Kidney tubule cell (primary cell): ENCODE measurements around the gene GRHL3.
A peak's percentile ranks its signal among the peaks of the same experiment; 100 is the strongest.

Experiments
- DNase-seq: peaks from one replicate; pipeline ENCODE4 v3.0.0-alpha.2; 2018; ENCODE audit warnings: low spot score

The GRHL3 gene

DNA sequence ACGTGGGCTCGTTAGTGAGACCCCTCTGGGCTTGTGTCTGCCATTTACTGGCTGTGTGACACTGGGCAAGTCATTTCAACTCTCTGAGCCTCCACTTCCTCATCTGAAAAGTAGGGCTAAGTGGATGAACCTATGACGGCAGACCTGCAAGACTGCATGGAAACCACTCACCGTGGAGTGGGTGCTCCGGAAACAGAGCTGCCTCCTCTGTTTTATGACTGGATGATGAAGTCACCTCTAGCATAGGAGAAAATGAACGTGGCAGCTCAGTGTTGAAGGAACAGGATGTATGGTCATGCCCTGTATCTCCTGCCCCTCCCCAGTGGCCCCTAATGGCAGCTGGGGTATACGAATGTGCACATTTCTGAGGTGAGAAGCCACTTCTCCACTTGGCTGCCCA lies 53.9 kb downstream of the GRHL3 start:
- peak; percentile 63 for DNase-seq

DNA sequence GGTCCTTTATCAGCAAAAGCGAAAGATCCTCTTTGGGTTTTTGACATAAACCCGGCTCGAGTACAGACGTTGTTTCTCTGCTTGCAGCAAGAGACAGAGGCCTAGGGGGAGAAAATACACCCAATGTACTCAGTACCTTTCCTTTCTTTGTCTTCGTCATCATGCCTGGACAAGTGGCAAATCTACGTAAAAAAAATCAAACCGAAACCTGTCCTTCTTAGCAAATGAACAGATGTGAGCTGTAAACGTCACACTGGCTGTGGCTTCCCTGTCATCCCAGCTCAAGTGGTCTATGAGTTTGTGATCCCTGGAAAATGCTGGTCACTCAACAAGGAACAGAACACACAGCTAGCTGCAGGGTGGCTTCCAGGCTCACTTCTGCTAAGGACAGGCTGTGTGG lies 54.6 kb downstream of the GRHL3 start:
- no peak for DNase-seq

DNA sequence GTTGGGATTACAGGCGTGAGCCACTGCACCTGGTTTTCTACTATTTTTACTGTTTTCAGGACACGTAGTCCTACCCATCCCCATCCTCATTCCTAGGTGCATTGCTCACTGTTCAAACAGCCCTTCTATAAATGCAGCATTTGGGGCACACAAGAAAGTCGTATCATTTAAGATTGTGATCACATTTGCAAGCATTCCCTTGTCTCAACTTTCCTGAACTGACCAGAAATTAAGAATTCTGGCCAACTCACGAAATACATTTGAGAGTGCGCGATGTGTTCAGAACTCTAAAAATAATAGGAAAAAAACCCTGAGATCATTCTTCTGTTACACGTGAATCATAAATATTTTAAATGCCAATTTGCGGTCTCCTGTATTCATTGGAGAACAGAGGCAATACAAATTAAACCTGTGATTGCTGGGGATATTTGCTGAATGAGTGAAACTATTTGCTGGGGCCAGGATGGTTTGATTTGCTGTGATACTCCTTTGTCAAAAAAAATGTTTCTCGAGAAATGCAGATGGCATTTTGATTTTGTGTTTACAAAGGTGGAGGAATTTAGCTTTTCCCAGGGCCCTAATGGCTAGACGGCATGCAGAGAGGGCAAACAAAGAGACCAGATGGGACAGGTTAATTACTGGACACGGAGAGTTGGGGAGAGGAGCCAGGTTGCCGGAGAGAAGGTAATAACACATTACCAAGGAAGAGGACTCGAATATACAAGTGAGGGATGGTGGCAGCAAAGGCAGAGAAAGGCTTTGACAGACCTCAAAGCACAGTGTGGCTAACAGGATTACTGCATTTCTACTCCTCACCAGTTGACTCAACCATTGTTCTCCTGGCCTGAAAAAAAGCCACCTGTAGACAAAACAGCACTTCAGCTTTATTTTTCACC lies 56.0 kb downstream of the GRHL3 start:
- peak; percentile 35 for DNase-seq

DNA sequence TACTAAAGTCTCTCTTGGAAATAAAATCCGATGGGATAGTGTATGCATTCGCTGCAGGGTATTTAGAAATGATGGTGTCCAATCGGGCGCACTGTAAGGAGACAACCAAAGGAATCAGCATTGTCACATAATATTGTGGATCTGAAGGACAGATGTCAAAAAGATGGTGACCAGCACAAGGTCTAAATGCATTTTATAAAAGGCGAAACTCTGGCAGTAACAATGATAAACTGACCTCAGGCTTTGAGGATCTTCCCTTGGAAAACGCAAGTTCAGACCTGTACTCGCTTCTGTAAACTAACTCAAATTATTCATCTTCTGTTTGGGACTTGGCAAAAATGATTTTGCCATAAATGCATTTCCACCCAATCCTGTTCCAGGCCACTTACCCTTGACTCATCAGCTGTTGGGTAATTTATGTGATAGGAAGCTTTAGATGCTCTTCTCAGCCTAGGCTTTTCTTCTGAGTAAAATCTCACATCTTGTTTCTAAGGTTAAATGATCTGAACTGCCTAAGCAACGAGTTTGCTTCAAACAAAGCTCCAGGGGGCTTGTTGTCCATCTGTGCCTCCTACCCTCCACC lies 60.7 kb downstream of the GRHL3 start:
- DNase-seq = peak; percentile 28

DNA sequence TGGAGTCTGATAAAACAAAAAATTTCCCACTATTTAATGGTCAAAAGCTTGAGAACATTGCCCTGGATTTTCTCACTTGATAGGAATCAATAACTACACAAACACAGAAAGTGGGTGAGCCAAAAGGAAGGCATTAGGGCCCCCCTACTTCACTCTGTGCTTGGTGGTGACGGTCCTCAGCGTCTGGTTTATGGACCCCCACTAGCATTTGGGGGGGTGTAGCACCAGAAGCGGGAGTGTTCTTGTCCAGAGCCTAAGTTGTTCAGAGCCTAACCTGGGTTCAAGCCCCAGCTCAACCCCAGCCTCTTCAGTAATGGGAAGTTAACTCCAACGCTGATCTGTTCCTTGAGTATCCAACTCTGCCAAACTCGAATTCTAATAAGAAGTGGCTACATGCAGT lies 61.4 kb downstream of the GRHL3 start:
- DNase-seq = no peak

DNA sequence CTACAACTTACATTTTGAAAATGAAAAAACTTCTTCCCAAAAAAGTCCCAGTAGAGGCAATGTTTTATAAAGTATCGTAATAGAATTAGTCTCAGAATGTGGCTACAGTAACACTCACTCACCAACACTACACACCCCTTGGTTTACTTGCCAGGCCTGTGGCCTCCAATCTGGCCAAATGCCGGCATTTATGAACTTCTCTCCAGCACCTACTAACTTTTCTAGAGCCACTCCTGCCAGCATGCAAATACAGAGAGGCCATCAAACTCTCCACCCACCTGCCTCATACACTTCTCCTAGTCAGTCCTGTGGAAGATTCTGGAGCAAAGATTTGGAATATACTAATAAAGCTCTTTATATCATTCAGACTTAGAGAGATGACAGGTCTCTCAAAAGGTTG lies 62.1 kb downstream of the GRHL3 start:
- no peak for DNase-seq

DNA sequence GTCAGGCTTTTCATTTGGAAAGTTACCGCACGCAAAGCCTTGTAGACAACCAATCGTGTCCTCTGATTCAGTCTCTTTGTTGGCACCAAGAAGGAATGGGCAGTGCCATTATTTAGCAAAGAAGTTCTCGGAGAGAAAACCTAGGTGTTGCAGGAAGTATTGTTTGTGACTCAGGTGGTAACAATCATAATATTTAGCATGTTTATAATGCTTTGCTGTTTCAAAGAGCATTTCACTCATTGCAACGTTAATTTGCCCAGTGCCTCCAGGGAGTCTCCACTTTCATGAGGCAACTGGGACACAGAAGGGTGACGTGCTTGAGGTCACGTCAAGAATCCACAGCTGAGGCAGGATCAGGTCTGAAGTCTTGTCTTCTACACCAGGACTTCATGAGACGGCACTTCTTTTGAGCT lies 63.0 kb downstream of the GRHL3 start:
- DNase-seq = no peak

DNA sequence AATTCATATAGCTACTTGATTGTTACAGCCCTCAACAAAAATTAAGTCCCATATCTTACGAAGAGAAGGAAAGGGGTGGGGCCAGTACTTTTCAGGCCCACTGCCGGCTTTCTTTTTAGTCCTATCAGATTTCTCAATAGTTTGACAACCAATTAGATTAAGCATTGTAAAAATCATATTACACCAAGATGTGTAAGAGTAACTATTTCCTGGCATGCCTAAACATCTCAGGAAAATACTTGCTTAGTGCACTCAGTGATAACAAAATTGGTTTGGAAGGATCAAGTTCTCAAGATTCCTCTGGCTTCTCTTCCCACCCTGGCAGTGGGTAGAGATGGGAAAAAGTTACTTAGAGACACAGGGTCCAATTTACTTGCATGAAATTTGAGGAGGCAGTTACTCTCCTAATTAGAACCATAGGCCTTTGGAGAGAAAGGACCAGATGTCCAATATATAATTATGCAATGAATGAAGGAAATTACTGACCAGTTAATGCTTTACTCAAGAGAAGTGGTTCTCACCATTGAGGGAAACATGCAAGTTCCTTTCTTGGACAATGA lies 64.3 kb downstream of the GRHL3 start:
- DNase-seq = no peak

DNA sequence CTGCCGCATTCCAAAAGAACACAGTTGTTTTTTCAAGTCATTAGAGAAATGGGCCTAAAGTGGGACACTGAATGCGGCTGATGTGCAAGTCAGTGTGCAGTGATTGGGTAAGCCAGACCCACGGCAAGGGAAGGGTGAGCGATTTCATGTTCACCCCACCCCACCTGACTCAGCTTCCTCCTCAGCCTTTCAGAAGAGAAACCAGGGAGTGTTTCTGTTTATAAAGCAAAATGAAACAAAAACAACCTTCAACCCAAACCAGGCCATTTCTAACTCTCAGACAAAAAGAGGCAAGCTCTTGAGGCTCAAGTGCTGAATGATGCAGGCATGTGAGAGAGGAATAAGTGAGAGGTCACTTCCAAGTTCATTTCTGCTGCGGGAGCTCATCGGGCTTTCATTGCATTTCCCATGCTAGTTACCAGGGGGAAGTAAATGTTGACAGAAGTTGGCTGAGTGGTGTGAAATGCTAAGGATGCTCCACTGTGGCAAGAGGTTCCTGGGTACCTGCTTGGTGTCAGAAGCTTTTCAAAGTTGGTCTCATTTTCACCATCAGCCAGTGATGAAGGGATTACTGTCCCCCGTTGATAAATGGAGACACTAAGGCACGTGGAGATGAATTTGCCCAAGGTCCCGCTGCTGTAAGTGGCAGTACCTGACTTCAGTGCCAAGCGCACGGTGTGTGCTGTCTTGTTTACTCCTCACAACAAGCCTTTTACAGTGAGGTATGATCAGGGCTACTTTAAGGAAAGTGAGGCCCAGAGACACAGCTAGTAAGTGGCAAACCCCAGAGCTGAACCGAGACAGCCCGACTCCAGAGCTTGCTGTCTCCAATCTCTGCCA lies 65.3 kb downstream of the GRHL3 start:
- DNase-seq = peak; percentile 76

DNA sequence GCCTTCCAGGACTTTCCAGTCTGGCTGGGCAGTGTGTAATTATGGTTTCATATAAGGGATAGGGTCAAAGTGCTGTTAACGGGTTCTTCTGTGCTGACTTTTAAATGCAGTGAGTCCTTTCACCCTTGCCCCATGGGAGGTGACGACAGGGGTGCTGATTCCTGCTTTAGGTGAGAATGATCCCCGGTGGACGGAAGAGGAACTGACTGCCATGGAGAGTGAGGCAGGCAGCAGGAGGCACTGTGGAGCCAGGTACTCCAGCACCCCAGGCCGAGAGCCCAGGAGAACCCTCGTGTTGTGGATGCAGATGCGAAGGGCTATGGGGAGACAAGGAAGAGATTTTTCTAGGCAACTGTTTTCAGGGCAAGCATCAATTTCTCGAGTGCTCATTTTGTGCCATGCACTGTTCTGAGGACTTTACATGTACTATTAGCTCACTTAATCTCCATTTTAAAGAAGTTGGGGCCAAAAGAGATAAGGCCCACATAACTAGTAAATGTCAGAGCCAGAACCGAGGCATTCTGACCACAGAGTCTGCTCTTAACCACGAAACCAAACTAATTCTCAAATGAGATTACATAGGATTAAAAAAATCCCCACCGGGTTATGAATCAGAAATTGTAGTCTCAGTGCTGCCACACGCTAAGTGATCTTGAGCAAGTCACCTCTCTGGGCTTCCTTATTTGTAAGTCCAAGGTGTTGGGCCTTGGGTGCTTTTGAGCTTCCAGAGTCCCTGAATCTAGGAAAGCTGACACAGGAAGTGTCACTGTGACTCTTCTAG lies 66.2 kb downstream of the GRHL3 start:
- peak; percentile 49 for DNase-seq

DNA sequence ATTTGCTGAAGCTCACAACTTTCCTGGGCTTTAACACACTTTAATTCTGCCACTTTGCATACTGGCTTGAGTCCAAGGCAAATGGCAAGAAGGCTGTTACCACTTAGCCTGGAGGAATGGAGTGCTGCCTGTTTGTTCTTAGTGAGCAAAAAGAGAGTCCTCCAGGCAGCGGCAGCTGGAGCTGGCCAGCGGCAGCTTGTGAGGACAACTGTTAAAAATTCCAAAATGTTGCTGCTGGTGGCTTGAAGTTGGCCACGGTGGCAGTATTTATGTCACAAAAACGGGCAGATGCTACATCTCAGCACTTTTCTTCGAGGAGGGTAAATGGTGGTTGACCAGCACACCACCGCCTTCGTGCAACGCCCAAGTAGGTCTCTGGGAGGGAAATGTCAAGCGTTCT lies 67.1 kb downstream of the GRHL3 start:
- no peak for DNase-seq

DNA sequence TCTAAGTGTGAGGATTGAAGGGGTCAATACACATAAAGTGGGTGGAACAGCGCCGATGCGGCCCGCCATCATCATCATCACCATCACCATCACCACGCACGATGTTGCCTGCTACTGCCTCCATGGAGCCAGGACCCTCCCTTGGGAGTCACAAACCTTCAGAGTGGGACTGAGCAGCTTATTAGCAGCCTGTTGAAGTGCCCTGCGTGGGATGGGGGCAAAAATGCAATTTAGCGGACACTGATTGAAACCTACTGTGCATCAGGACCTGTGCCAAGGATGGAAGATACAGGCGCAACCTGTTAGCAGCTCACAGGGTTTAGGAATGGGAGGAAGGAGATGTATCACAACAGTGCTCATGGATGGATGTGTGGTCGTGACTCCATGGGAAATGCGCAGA lies 67.8 kb downstream of the GRHL3 start:
- DNase-seq = no peak

DNA sequence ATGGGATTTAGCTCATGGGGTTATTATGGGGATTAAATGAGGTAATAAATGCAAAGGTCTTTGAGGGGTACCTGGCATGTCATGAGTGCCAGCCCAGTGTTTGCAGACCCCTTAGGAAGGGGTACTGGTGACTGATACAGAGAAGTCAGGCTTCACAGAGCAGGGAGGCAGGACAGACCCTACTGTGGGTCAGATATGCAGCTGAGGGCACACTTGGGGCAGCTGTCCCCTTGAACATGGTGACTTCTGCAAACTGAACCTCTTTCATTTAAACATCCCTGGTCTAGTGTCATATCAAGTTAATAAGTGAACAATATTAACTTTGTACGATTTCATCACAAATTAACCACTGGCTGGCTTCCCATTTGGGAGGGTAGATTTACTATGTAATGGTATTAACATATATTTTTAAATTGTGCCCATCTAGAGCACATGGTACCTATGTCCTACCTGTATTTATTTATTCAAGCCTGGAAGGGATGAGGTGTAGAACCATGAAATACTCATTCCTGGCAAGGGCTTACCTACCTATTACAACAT lies 68.5 kb downstream of the GRHL3 start:
- DNase-seq = no peak

DNA sequence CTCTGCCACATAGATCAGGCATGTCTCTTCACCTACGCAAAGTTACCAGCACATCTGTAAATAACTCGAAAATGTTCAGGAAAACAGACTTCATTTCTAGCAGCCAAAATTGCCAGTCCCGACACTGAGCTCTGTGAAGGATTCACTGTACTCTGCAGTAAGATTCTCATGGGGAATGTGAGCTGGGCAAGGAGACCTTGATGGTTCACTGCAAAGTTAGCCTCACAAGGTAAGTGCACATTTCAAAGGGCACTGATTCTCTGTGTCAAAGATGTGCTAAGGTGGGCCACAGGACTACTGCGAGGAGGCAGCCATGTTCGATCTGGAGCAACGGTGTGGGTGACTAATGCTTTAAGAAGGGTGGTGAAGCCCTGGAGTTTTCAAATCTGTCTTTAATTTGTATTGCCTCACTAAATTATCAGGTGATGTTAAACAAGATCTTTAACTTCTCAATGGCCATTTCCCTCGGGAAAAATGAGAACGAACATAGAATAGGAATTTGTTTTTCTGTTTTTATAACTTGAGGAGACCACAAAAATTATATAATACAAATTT lies 69.3 kb downstream of the GRHL3 start:
- no peak for DNase-seq

DNA sequence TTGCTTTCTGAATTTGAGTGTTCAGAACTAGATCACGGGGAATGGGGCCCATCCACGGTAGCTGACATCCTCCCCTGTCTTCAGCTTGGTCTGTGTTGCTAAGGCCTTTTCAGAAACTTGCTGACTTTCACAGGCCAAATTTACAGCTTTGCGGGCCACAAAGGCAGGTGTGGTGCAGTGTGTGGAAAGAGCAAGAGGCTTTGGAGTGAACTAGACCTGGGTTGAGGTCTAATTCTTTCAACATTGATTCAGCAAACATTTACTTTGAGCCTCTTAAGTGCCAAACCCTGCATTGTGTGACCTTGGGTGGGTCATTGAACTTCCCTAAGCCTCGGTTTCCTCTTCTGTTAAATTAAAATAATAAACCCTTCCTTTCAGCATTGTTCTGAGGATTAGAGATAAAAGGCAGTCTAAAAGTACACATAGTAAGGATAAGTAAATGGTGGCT lies 70.1 kb downstream of the GRHL3 start:
- DNase-seq = no peak

DNA sequence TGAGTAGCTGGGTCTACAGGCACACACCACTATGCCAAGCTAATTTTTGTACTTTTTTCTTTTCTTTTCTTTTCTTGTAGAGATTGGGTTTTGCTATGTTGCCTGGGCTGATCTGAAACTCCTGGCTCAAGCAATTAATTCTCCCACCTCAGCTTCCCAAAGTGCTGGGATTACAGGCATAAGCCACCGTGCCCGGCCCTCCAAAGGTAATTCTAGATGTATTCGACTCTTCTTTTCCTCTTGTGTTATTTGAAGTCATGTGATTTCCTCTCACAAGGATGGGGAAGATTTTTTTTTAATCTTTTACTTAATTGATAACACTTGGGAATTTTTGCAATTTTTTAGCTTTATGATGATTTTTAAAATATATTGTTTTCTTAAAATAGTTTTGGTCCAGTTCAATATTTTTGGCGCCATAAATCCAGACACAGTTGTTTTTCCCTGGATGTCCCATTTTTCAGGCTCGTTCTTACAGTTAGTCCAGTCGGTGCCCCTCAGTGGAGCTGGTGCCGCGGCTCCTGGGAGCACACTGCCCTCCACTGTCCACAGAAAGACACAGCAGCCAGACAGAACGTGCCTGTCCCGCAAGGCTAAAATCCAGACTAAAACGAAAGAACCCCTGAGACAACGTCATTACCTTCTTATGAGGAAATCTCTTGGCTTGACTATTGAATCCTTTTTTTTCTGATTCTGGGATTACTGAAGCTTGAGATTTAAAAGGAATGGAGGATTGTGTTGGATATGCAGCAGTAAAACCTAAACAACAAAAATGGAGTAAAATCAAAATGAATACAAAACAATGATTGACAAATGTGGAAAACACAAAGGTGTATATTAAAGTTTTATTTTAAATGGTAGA lies 72.0 kb downstream of the GRHL3 start:
- peak; percentile 84 for DNase-seq

DNA sequence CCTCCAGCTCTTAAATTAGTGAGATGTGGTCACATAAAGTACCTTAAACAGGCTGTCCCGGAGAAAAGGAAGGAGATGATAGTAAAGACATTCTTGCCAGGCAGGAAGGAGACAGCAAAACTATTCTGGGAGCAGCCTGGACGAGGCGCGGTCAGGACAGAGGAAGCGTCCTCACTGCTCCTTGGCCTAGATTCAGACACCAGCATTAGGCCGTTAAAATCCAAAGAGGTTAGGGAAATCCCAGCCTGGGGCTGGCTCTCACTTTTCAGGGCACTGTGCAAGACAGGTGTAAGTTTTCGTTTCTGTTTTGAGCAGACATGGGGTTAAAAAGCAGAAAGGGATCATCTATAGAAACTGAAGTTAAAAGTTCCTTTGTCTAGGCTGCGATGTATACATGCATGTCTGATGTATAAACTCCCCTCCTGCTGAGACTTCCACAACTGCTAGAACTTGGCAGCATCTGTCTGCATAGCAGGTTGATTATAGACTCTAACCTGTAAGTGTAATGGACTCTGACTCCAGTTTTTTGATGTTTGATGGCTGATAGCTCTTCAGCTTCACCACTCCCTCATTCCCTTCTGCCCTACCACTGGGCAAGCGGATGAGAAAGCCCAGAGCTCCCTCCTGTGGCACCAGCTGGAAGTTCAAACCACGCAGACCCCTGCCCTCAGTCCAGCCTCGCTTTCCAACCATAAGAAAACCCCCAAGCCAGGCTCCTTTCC lies 72.9 kb downstream of the GRHL3 start:
- DNase-seq = peak; percentile 68

DNA sequence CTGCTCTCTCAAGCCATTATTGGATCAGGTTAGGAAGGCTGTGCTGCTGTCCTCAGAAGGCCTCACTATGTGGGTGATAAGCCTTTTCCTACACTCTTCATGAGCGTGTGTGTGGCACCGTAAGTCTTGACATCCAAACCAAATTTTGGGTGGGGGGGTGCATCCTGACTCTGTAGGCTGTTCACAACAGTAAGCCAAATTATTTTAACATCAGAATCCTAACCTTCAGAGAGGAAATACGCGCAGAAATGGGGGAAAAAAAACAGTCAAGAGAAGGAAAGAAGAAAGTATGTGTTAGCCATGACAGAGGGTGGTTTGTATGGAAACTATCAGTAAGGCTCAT lies 73.4 kb downstream of the GRHL3 start:
- DNase-seq = no peak

DNA sequence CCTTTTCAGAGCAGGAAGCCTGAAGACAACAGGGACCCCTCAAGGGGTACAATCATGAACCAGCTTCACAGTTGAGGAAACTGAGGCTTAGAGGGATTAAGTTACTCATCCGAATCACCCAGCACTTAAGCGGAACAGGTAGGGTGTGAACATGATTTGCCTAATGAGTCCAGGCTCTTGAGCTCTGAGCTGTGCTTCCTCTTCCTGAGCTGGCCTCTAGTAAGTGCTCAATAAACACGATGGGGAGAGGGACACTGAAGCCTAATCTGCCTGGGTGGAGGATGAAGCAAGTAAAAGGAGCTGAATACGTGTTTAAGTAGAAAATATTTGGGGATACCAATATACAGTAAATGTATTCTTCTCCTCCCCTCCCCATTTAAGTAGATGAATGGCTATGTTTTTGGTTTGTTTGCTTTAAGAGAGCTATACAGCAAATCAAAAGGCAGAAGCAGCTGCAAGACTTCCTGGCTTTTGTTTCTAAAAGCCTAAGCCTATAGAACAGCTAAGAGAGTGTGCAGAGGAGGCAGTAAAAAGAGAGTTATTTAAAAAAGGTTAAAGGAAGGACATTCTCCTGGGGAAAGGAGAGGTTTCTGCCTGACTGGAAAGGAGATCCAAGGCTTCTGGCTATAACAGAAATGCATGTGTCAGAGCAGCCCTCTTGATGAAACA lies 74.0 kb downstream of the GRHL3 start:
- no peak for DNase-seq
